HAP-1 (cell line): ENCODE measurements around the gene CCER1.

Source experiments
- DNase-seq, 2 experiments: peaks; one replicate each; pipeline ENCODE4 v3.0.0-alpha.2; 2016 to 2020; ENCODE audit warnings: low spot score in 2 of 2
- H3K27me3 ChIP-seq: fragments of 250-450 bp; sonication (Bioruptor Pico); 2 replicates; pipeline ENCODE4 v1.5.1; 2020; ENCODE audit warnings: low read depth, mild to moderate bottlenecking, moderate library complexity
- H3K36me3 ChIP-seq: fragments of 250-450 bp; sonication (Bioruptor Pico); replicated peaks from 2 replicates; pipeline ENCODE4 v1.5.1; 2020; ENCODE audit warnings: mild to moderate bottlenecking
- H3K4me1 ChIP-seq: fragments of 250-450 bp; sonication (Bioruptor Pico); 2 replicates; pipeline ENCODE4 v1.5.1; 2020; ENCODE audit warnings: mild to moderate bottlenecking
- H3K4me3 ChIP-seq: fragments of 250-450 bp; sonication (Bioruptor Pico); 2 replicates; pipeline ENCODE4 v1.5.1; 2020; ENCODE audit warnings: mild to moderate bottlenecking, moderate library complexity
- H3K9me3 ChIP-seq: fragments of 250-450 bp; sonication (Bioruptor Pico); 2 replicates; pipeline ENCODE4 v1.5.1; 2020; ENCODE audit warnings: mild to moderate bottlenecking, moderate library complexity
- in situ Hi-C: fragments of 300-500 bp; cut with MboI; formaldehyde crosslinking; loops from 3 replicates; pipeline ENCODE4 v1.14.3; 2020; ENCODE audit warnings: low sequenced_read_pairs, inconsistent platforms, mixed read lengths

Gene CCER1

DNA sequence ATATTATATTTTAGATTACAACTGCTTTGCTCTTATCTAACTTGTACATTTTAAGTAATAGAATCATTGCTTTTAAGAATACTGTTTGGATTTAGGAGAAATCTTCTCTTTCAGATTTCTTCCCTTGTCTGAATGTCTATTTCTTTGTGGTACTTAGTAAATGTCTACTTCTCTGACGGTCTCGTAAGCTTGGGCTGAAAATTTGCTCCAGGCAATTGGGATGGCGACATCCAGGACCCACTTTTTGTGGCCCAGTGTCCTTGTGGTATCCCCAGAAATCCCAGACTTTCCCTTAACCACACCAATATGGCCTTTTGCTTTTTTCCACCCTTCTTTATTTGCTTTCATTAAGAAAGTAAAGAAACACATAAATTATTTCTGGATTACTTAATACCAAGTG, 24.0 kb upstream of the CCER1 start:
- no peaks in the 10 kb centered on the region for H3K9me3 ChIP-seq
- no peaks in the 10 kb centered on the region for H3K27me3 ChIP-seq
- in situ Hi-C loops, result no loop called here
- DNase-seq, result no peak
- H3K36me3 ChIP-seq, result no peaks in the 10 kb centered on the region
- H3K4me3 ChIP-seq, result no peak overlapping the region
- H3K4me1 ChIP-seq, result no peaks in the 10 kb centered on the region

DNA sequence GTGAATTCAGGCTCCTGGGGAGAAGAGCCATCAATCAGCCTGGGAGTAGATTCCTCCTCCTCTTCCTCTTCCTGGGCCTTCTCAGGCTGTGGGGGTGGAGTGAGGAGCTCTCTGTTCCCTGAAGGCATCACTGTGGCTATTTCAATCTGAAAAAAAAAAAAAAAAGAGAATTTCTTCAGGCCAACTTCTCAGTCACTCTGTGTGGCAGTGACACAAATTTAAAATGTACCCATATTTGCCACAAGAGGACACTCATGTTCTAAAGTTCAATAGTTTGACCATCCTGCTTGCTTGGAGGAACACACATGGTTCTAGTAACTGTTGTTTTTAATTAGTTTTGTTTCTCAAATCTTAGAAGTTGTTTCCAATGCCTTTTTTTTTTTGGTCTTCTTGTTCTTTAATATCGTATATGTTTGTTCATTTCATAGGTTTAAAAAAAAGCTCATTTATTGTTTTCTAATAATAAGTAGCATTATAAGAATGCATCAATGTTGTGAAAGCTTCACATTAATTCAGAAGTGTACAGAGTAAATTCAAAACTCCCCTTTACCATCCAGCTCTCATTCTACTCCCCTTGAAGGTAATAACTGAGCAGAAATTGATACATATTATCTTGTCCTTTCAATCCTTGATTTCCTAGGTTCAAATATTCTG, 23.3 kb upstream of the CCER1 start:
- no peak overlapping the region for H3K4me3 ChIP-seq
- DNase-seq, result peak in 1 of 2 experiments; percentile 27
- H3K4me1 ChIP-seq, result no peaks in the 10 kb centered on the region
- in situ Hi-C loops, result no loop called here
- no peaks in the 10 kb centered on the region for H3K36me3 ChIP-seq
- no peaks in the 10 kb centered on the region for H3K27me3 ChIP-seq
- H3K9me3 ChIP-seq, result no peaks in the 10 kb centered on the region

DNA sequence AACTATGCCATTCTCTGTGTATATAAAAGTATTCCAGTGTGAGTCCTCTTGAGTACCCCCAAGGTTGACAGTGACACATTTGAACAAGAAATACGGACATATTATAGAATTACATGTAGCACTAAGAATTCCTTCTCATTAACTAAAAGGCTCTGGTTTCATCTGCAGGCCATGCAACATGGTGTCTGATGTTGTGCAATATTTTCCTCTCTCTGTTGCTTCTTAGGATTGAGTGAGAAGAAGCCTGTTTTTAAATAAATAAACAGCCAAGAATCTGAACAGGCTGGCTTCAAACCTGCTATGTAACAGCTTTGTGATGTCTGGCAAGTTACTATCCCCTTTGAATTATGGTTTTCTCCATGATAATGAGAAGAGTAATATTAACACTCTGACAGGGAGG, 22.2 kb upstream of the CCER1 start:
- in situ Hi-C loops, result no loop called here
- no peaks in the 10 kb centered on the region for H3K36me3 ChIP-seq
- H3K27me3 ChIP-seq, result no peaks in the 10 kb centered on the region
- DNase-seq, result no peak
- H3K9me3 ChIP-seq, result no peaks in the 10 kb centered on the region
- H3K4me3 ChIP-seq, result no peak overlapping the region
- H3K4me1 ChIP-seq, result no peaks in the 10 kb centered on the region

DNA sequence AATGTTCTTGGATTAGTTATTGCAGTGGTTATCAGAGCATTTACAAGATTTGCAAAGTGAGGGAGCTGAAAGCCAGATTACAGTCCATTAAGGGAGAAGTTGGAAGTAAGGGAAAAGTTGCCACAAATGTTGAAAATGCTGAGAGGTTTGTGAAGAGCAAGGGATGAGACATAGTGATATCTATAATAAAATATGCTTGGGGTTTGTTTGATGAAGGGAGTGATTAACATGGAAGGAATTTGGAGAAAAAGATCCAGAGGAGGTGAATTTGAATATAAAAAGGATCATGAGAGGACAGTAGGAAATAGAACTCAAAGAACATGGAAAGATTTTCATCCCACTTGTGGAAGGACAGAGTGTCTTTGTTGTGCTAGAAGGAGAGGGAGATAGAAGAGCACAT, 19.3 kb upstream of the CCER1 start:
- Histone ChIP-seq H3K9me3 (no peaks in the 10 kb centered on the region), H3K4me3 (no peak overlapping the region), H3K36me3 (no peaks in the 10 kb centered on the region), H3K4me1 (no peaks in the 10 kb centered on the region), H3K27me3 (no peaks in the 10 kb centered on the region)
- in situ Hi-C loops, result no loop called here
- no peak for DNase-seq

DNA sequence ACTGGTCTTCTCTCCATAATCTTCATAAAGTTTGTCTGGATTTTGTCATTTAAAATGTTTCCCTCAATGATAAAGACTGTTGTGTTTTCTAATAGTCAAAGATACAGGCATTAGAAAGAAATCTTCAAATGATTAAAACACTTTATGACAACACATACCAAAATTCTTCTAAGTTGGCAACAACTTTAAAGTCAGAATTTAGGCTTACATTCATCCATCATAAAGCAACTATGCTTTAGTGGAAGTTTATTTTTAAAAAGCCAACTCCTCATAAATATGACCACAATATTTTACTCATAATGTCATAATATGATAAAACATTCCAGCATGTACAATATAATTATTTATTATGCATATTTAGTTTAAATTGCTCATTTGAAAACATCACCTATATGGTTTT, 17.2 kb upstream of the CCER1 start:
- H3K9me3 ChIP-seq, result no peaks in the 10 kb centered on the region
- H3K4me1 ChIP-seq, result no peaks in the 10 kb centered on the region
- no peak for DNase-seq
- no peaks in the 10 kb centered on the region for H3K27me3 ChIP-seq
- no peaks in the 10 kb centered on the region for H3K36me3 ChIP-seq
- no peak overlapping the region for H3K4me3 ChIP-seq
- in situ Hi-C loops, result no loop called here

DNA sequence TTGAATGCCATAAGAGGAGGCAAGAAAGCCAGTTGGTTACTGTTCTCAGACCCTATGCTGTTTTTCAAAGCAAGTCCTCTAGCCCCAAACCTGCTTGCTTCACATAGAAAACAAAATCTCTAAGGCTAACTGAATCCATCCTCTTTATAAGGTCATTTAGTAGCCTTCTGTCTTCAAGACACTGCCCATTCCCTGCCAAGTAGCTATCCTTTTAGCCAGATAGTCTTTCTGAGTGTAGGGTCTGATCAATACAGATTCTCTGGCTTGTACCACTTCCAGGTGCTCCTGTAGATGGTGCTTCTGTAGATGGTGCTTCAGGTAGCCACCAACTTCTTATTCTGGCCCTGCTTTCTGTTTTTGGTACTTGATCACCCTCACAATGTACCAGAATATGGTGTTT, 15.9 kb upstream of the CCER1 start:
- no peaks in the 10 kb centered on the region for H3K27me3 ChIP-seq
- no peak overlapping the region for H3K4me3 ChIP-seq
- no peak for DNase-seq
- in situ Hi-C loops, result no loop called here
- no peaks in the 10 kb centered on the region for H3K9me3 ChIP-seq
- H3K36me3 ChIP-seq, result no peaks in the 10 kb centered on the region
- no peaks in the 10 kb centered on the region for H3K4me1 ChIP-seq

DNA sequence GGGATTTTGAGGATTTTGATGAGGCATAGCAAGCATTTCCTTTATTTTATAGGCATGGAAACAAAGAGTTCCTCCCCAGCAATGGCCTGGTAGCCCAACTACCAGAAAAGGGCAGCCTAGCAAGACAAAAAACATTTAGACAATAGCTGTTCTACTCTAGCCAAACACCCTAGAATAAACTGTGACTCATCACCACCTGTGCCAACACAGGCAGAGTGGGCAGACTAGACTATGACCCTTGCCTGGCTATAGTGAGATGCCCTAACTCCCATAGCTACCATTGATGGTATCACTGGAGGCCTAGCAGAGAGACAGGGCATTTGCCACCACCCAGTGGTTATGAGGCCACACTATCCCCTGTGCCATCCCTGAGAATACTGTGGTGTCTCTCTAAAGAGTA, 15.5 kb upstream of the CCER1 start:
- Histone ChIP-seq H3K4me1 (no peaks in the 10 kb centered on the region), H3K27me3 (no peaks in the 10 kb centered on the region), H3K4me3 (no peak overlapping the region), H3K36me3 (no peaks in the 10 kb centered on the region), H3K9me3 (no peaks in the 10 kb centered on the region)
- no peak for DNase-seq
- in situ Hi-C loops, result no loop called here

DNA sequence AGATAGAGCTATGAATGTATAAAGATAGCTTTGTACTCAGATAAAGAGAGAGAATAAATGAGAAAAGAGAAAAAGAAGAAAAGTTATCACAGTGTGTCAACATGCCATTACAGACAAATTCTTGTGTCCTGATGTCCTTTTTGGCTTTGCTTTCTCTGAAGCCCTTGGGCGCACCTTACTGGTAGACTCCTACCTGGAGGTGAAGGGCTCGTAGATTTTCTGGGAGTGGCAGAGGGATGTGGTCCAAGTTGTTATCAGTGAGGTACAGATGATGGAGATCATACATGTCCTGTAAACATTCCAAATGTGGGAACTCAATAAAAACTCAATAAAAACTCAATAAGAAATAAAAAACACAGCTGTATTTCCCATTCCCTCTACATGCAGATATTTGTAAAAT, 14.9 kb upstream of the CCER1 start:
- no peak for DNase-seq
- Histone ChIP-seq H3K9me3 (no peaks in the 10 kb centered on the region), H3K4me3 (no peak overlapping the region), H3K27me3 (no peaks in the 10 kb centered on the region), H3K36me3 (no peaks in the 10 kb centered on the region), H3K4me1 (no peaks in the 10 kb centered on the region)
- in situ Hi-C loops, result no loop called here

DNA sequence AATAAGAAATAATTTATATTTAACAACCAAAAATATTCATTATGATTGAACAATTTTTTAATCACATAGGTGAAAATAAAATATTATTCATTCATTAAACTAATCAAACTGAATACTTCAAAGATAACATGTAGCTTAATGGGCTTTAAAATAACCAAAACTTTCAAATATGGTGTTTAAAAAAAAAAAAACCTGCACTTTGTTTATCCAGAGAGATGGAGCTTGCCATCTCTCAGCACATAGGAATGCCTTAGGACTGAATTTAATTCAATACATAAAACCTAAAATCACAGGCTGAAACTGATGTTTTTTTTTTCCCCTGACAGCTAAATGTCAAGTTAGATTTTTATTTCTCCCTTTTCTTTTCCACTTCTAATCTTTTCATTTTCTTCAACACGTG, 14.4 kb upstream of the CCER1 start:
- DNase-seq, result no peak
- in situ Hi-C loops, result no loop called here
- Histone ChIP-seq H3K4me1 (no peaks in the 10 kb centered on the region), H3K27me3 (no peaks in the 10 kb centered on the region), H3K9me3 (no peaks in the 10 kb centered on the region), H3K4me3 (no peak overlapping the region), H3K36me3 (no peaks in the 10 kb centered on the region)

DNA sequence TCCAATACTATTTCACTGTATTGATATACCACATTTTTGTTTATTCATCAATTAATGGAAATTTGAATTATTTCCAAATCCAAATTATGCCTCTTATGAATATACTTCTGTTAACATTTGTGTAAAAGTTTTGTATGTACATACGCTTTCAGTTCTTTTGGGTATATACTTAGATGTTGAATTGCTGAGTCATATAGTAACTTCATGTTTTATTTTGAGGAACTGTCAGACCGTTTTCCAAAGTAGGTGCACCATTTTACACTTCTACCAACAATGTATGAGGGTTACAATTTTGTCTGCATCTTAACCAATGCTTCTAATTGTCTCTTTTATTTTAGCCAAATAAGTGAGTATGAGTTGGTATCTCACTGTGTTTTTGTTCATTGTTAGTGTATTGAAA, 10.2 kb upstream of the CCER1 start:
- Histone ChIP-seq H3K36me3 (no peaks in the 10 kb centered on the region), H3K4me3 (no peak overlapping the region), H3K27me3 (no peaks in the 10 kb centered on the region), H3K4me1 (no peaks in the 10 kb centered on the region), H3K9me3 (no peaks in the 10 kb centered on the region)
- DNase-seq, result no peak
- in situ Hi-C loops, result no loop called here

DNA sequence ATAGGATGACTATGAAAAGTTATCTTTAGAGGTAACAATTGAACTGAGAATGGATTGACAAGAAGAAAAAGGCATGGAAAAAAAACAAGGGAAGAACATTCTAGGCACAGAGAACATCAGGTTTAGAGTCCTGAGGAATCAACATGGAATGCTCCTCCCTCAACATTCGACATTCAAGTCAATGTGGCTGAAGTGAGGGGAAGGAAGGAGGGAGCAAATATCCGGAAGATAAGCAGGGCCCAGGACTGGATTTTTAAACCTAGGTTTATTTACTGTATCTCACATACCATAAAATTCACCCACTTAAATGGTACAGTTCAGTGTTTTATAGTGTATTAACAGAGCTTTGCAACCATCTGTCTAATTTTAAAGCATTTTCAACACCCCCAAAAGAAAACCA, 9.6 kb upstream of the CCER1 start:
- no peaks in the 10 kb centered on the region for H3K9me3 ChIP-seq
- no peaks in the 10 kb centered on the region for H3K36me3 ChIP-seq
- DNase-seq, result no peak
- H3K4me3 ChIP-seq, result no peak overlapping the region
- in situ Hi-C loops, result no loop called here
- H3K27me3 ChIP-seq, result no peaks in the 10 kb centered on the region
- H3K4me1 ChIP-seq, result no peaks in the 10 kb centered on the region

DNA sequence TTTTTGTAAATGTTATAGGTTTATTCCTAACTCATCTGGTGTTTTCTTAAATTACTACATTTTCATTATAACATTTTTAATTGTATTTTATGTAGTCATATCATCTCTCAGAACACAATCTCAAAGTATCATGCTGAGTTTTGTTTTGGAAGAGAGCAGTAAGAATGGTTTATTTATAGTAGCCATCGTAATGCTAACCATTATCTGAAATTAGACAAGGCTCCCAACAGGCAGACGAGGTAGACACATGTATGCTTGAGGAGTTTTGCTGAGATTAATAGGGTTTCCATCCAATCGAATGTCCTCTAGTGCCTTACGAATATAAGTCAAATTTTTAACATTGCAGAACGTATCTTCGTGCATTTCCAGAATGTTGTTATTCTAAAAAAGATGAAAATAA, 9.0 kb upstream of the CCER1 start:
- no peaks in the 10 kb centered on the region for H3K4me1 ChIP-seq
- no peaks in the 10 kb centered on the region for H3K9me3 ChIP-seq
- DNase-seq, result no peak
- in situ Hi-C loops, result no loop called here
- H3K36me3 ChIP-seq, result no peaks in the 10 kb centered on the region
- H3K27me3 ChIP-seq, result no peaks in the 10 kb centered on the region
- no peak overlapping the region for H3K4me3 ChIP-seq

DNA sequence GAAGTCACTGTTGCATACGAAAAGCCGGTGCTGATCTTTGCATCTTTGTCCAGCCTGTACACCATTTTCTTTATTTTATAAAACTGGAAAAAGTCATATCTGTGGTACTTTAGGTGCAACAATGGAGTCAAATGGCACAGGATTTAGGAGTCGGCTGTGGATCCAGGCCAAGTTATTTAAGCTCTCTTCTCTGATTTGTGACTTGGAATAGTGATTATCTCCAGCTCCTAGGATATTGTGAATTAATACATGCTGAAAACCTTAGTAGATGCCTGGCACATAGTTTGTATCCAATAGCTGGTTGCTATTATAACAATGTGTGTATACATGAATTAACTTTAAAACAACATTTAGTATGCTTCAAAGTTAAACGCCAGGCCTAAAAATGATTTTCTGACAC, 6.2 kb upstream of the CCER1 start:
- no peaks in the 10 kb centered on the region for H3K4me1 ChIP-seq
- in situ Hi-C loops, result no loop called here

DNA sequence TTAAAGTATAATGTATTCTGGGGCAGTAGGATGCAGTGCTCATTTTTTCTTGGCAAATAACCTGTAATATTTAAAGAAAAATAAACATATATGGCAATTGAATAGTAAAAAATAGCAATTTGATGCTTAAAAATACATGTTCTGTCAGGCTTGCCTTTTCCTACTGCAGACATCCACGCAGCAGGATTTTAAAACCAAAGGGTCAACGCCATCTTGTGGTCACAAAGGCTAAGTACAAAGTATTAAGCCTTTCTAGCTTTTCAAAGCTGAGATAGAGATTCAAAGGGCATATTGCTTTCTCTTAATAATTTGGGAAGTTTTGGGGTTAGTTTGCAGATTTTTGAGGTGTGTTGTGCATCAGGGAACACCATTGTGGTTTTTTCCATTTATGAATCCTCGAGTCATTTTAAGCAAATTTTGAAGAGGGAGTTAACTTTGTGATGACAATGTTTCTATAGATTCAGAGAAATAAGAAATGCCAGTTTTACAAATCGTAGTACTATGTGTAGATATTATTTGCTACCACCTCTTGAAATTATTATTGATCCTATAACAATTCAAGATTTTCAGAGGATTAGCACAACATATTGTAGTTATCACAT, 4.7 kb upstream of the CCER1 start:
- in situ Hi-C loops, result no loop called here
- Histone ChIP-seq H3K4me1 (no peaks in the 10 kb centered on the region), H3K4me3 (no peak overlapping the region), H3K27me3 (no peaks in the 10 kb centered on the region), H3K36me3 (no peaks in the 10 kb centered on the region), H3K9me3 (no peaks in the 10 kb centered on the region)
- DNase-seq, result peak; percentile 26 to 56

More for the DNA sequence above, 6.2 kb upstream of the CCER1 start:
- DNase-seq, result no peak
- Histone ChIP-seq H3K9me3 (no peaks in the 10 kb centered on the region), H3K36me3 (no peaks in the 10 kb centered on the region), H3K27me3 (no peaks in the 10 kb centered on the region), H3K4me3 (no peak overlapping the region)

DNA sequence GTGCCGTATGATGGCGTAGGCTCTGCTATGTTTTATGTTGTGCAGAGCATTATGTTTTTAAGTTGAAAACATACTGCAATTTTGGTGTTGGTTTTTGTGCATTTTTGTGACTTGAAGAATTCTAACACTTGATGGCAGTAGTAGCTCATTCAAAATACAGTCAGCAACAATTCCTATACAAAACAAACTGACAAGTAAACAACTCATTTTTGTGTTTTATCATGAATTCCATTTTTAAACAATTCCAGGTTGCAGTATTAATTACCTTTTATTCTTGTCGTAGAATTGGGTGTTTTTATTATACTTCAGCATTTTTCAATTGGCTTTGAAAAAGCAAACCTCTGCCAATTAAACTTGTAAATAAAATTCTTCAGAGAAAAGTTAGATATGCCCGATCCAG, 4.1 kb upstream of the CCER1 start:
- Histone ChIP-seq H3K36me3 (no peaks in the 10 kb centered on the region), H3K27me3 (no peaks in the 10 kb centered on the region), H3K4me1 (no peaks in the 10 kb centered on the region), H3K9me3 (no peaks in the 10 kb centered on the region), H3K4me3 (no peak overlapping the region)
- in situ Hi-C loops, result no loop called here
- no peak for DNase-seq
